PC-3 (cell line): ENCODE data around the gene KLHL14.

ENCODE experiments used
- EZH2phosphoT487 ChIP-seq: fragments of 300-600 bp; sonication (generic); IDR thresholded peaks from 2 replicates; pipeline ENCODE4 v1.6.1; 2018; ENCODE audit warnings: mild to moderate bottlenecking, antibody characterized with exemption, low read length, borderline replicate concordance
- TF ChIP-seq, protein P1 (sequence below): fragments of 300-600 bp; sonication (generic); conservative IDR thresholded peaks from 2 replicates; pipeline ENCODE4 v1.5.1; 2017; ENCODE audit warnings: antibody characterized with exemption, low read depth, mild to moderate bottlenecking, low read length

DNA sequence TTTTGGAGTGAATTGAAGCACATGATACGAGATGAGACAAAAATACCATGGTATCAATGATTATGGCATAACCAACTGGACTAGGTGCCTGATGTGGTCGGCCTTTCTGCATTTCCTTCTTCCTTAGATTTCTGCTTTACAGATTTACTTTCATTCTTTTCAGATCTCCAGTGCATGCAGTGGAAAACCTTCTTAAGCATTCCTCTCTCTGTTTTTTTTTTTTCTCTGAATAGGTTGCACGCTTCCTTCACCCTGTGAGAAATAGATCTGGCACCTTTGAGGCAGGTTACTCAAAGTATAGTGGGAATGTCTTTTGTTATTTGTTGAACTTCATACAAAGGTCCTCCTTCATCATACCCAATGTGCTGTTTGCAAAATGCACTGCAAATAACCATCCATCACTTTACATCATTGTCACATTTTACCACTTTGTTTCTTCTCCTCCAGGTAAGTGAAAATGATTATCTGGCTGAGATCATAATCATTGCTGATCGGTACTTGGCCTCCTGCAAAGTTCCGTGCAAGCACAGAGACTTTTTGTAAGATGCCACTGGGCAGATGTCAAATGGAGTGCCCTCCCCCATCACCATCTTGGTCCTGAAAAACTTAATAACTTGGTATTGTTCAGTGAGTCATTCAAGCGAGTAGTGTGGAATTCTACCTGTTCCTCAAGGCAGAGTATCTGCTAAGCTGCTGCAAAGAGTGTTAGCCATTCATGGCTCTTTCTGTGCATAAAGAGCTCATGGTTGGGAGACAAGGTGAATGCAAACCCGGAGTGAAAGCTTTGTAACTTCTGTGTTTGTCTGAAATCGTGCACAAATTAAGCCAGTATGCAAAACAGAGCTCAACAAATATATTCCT lies 30.0 kb upstream of the KLHL14 start:
- TF ChIP-seq, protein P1, sequence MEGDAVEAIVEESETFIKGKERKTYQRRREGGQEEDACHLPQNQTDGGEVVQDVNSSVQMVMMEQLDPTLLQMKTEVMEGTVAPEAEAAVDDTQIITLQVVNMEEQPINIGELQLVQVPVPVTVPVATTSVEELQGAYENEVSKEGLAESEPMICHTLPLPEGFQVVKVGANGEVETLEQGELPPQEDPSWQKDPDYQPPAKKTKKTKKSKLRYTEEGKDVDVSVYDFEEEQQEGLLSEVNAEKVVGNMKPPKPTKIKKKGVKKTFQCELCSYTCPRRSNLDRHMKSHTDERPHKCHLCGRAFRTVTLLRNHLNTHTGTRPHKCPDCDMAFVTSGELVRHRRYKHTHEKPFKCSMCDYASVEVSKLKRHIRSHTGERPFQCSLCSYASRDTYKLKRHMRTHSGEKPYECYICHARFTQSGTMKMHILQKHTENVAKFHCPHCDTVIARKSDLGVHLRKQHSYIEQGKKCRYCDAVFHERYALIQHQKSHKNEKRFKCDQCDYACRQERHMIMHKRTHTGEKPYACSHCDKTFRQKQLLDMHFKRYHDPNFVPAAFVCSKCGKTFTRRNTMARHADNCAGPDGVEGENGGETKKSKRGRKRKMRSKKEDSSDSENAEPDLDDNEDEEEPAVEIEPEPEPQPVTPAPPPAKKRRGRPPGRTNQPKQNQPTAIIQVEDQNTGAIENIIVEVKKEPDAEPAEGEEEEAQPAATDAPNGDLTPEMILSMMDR = no peak
- TF ChIP-seq EZH2phosphoT487 = no peak
